GM12873 (cell line): ENCODE data around the gene MMAB.

Source experiments
- CTCF ChIP-seq: IDR thresholded peaks from 2 replicates; pipeline ENCODE4 v1.5.1; 2012; ENCODE audit warnings: low read depth, mild to moderate bottlenecking, moderate library complexity, low read length, control low read depth; ENCODE audit not compliant: insufficient read depth; ENCODE audit errors: missing control alignments

Gene MMAB

GRCh38 chr12:109537136-109537535 is 36.2 kb downstream of the MMAB start:
- no peak for TF ChIP-seq CTCF

DNA sequence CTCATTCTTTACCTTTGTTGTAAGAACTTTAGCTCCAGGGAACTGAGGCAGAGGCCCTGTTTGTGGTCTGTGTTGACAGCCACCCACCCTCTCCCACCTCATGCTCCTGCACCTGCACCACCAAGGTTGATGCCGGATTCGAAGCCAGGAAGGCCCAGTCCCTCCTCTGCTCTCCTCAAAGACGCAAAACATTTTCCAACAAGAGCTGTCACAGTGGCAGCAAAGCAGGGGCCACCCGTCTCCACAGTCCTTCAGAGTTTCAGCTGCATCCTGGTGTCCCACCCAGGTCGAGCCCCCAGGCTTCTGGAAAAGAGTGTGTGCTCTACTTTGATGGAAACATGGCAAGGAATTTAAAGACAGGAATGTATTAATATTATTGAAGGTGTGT is 37.4 kb downstream of the MMAB start:
- TF ChIP-seq CTCF, result no peak

- no peak for TF ChIP-seq CTCF
Observed at GRCh38 chr12:109535231-109535862, 38.0 kb downstream of the MMAB start.

DNA sequence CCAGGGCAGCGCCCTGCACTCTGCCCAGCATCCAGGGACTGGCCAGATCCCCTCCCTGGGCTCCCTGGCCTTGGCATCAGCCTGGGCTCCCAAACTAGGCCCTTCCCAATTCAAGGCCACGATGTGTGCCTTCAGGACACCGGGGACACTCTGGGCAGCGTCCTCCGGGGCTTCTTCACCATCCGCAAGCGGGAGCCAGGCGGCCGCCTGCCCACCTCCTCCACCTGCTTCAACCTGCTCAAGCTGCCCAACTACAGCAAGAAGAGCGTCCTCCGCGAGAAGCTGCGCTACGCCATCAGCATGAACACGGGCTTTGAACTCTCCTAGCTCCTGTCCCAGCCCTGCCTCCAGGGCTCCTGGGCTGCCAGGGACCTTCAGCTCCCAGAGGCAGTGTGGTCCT is 38.8 kb downstream of the MMAB start:
- no peak for TF ChIP-seq CTCF

DNA sequence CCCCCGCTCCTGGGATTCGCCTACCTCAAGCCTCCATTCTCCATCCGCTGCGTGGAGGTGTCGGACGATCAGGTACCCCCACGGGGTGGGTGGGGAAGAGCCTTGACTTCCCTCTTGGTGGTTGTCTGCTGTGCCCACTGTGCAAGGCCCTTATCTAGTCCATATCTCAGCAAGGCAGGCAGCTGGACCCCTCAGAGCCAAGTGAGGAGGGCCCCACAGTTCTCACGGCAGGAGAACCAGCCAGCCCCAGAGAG is 39.9 kb downstream of the MMAB start:
- no peak for TF ChIP-seq CTCF

DNA sequence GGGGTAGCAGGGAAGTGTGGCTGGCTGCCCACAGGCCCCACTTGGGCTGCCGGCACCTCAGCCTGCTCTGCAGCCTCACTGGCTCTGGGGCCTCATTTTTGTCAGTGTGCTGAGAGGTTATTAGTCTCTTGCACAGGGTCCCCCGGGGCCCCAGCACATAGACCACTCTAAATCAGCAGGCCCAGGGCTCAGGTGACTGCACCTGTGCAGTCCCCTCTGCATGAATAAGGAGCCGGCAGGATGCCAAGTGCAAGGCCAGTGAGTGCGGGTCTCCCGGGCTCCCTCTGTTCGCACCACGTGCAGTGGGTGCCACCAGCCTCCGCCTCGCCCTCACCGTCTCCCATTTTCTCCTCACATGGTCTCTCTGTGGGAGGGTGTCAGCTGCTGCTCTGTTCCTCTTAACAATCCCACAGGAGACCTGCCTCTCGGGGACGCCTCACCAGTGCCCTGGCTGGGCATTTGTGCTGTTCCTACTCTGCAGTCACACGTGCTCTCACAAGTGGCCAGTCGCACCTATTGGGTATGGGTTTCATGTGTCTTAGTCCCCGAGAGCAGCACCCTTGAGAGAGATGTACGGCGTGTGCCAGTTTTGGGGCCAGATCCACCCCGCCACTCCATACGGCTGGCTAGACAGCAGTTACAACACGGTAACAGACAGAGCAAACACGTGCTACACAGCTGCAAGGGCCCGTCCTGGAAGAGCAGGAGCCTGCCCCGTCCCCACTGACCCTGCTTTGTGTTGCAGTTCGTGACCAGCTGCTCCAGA is 40.4 kb downstream of the MMAB start:
- TF ChIP-seq CTCF, result no peak

DNA sequence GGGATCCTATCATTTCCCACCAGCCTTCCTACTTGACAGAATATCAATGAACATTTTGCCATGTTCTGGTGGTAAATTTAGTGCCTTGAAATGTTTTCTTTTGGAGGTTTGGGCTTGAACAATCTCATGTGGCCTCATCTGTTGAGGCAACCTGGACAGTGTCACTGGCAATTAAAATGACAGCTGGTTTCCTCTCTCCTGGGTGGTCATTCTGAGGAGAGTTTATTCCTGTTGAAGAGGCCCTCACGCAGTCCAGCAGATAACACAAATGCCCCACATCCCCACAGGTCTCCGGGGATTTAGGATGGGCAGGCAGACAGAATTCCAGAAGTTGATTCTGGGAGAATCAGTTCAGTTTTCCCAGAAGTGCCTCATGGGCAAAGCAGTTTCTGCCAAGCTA is 41.9 kb downstream of the MMAB start:
- no peak for TF ChIP-seq CTCF
